GM20000 (cell line): ENCODE results near the gene VASN.

ENCODE experiments used
- DNase-seq: peaks from one replicate; pipeline ENCODE4 v3.0.0; 2012; ENCODE audit warnings: low spot score
- CTCF ChIP-seq: IDR thresholded peaks from 2 replicates; pipeline ENCODE4 v1.5.1; 2012; ENCODE audit warnings: mild to moderate bottlenecking, control low read depth; ENCODE audit errors: extremely low read depth, missing control alignments

VASN gene

GRCh38 chr16:4408323-4408690, 36.7 kb downstream of the VASN start:
- no peak for TF ChIP-seq CTCF
- DNase-seq = no peak

GRCh38 chr16:4409081-4409932, 37.7 kb downstream of the VASN start:
- no peak for TF ChIP-seq CTCF
- no peak for DNase-seq

- DNase-seq = no peak
- TF ChIP-seq CTCF = no peak
Observed at GRCh38 chr16:4410335-4411075, 38.9 kb downstream of the VASN start.

GRCh38 chr16:4411684-4412083, 40.0 kb downstream of the VASN start:
- TF ChIP-seq CTCF = no peak
- no peak for DNase-seq

GRCh38 chr16:4412159-4412558, 40.5 kb downstream of the VASN start:
- DNase-seq = no peak
- TF ChIP-seq CTCF = no peak

- DNase-seq = no peak
- TF ChIP-seq CTCF = no peak
Observed at GRCh38 chr16:4412854-4413253, 41.2 kb downstream of the VASN start.

GRCh38 chr16:4414187-4414917, 42.7 kb downstream of the VASN start:
- DNase-seq = peak; percentile 93
- no peak for TF ChIP-seq CTCF
